PC-9 (cell line): ENCODE results near the gene C1orf35. TPM values are rescaled to one million over a fixed set of nuclear protein-coding genes. Genes with fewer than 3 reads are reported as not detected.

Source experiments
- BruUV-seq: library from RNA; stranded (reverse); fragments of 400-500 nt; replicated peaks from 2 replicates; lab custom pipeline; 2021; lab: Mats Ljungman, UMichigan
- CTCF ChIA-PET: fragments of 300-600 bp; sonication (Branson Sonifier 250); formaldehyde crosslinking; loops from one replicate; lab custom pipeline; 2022; ENCODE audit warnings: antibody characterized with exemption; lab: Charles Lee
- POLR2A ChIA-PET: fragments of 300-600 bp; sonication (Branson Sonifier 250); formaldehyde crosslinking; loops from one replicate; lab custom pipeline; 2022; ENCODE audit warnings: antibody characterized with exemption; ENCODE audit not compliant: unreplicated experiment; lab: Charles Lee
- DNase-seq, 2 experiments: peaks; one replicate each; pipeline versions ENCODE4 v3.0.0 to v3.0.0-alpha.2; 2015 to 2022; ENCODE audit warnings: mixed read lengths in 1 of 2
- H2AFZ ChIP-seq: fragments of 200-600 bp; sonication (generic); 2 replicates; pipeline ENCODE4 v1.8.1; 2017; ENCODE audit warnings: antibody characterized with exemption
- H3F3A ChIP-seq: fragments of 200-600 bp; sonication (generic); 2 replicates; pipeline ENCODE4 v1.8.1; 2017; ENCODE audit warnings: antibody characterized with exemption, mild to moderate bottlenecking, low read depth; ENCODE audit not compliant: insufficient read depth
- H3K27ac ChIP-seq: fragments of 200-600 bp; sonication (generic); 2 replicates; pipeline ENCODE4 v1.6.1; 2016; ENCODE audit warnings: mixed run types
- H3K27me3 ChIP-seq: fragments of 200-600 bp; sonication (generic); 2 replicates; pipeline ENCODE4 v1.6.1; 2016; ENCODE audit warnings: low read depth, mixed run types; ENCODE audit not compliant: insufficient read depth
- H3K36me3 ChIP-seq: fragments of 200-600 bp; sonication (generic); 2 replicates; pipeline ENCODE4 v1.6.1; 2016; ENCODE audit warnings: low read depth, mixed run types
- H3K4me1 ChIP-seq: fragments of 200-600 bp; sonication (generic); replicated peaks from 2 replicates; pipeline ENCODE4 v1.6.1; 2016; ENCODE audit warnings: mixed run types; ENCODE audit not compliant: insufficient read depth
- H3K4me2 ChIP-seq: fragments of 200-600 bp; sonication (generic); 2 replicates; pipeline ENCODE4 v1.6.1; 2017; ENCODE audit warnings: mixed run types
- H3K4me3 ChIP-seq: fragments of 200-600 bp; sonication (generic); 2 replicates; pipeline ENCODE4 v1.6.1; 2016; ENCODE audit warnings: mixed run types
- H3K79me2 ChIP-seq: fragments of 200-600 bp; sonication (generic); 2 replicates; pipeline ENCODE4 v1.6.1; 2017; ENCODE audit warnings: low read depth, mixed run types
- H3K9me2 ChIP-seq: fragments of 200-600 bp; sonication (generic); 2 replicates; pipeline ENCODE4 v1.8.1; 2017; ENCODE audit warnings: mild to moderate bottlenecking; ENCODE audit not compliant: insufficient read depth
- H3K9me3 ChIP-seq: fragments of 200-600 bp; sonication (generic); 2 replicates; pipeline ENCODE4 v1.8.1; 2016; ENCODE audit warnings: low read depth; ENCODE audit not compliant: insufficient read depth
- H4K20me1 ChIP-seq: fragments of 200-600 bp; sonication (generic); 2 replicates; pipeline ENCODE4 v1.8.1; 2017; ENCODE audit not compliant: insufficient read depth
- CTCF ChIP-seq: fragments of 200-600 bp; sonication (generic); conservative IDR thresholded peaks from 2 replicates; pipeline ENCODE4 v1.6.1; 2017; ENCODE audit warnings: mixed run types, antibody characterized with exemption, mild to moderate bottlenecking, moderate library complexity
- EZH2 ChIP-seq: fragments of 200-600 bp; sonication (generic); IDR thresholded peaks from 2 replicates; pipeline ENCODE4 v1.8.0; 2017; ENCODE audit warnings: antibody characterized with exemption, low read depth
- intact Hi-C: fragments of 100-400 bp; cut with micrococcal nuclease; formaldehyde crosslinking; loops from one replicate; pipeline ENCODE4 v1.10.0; 2022; ENCODE audit not compliant: unreplicated experiment
- total RNA-seq: library from RNA; stranded (reverse); gene quantifications from 2 replicates; pipeline ENCODE4 v1.2.3, GENCODE V29; 2021

C1orf35 gene
- total RNA-seq, 1 experiment from 2014 or later: 26.4 TPM

GRCh38 chr1:228081578-228082213 is 21.4 kb downstream of the C1orf35 start:
- H3K4me1 ChIP-seq: peaks cover 32% of the 10 kb centered on the region
- peak overlapping the region; percentile 100 for H3K4me2 ChIP-seq
- H3K36me3 ChIP-seq: peaks cover 17% of the 10 kb centered on the region
- intact Hi-C loops: loop anchor here (1.0 to 5.0 kb wide), 3 partner anchors 36 to 319 kb away; partner anchors contain the start of gene WNT3A
- DNase-seq: peak in 1 of 2 experiments; percentile 46
- H3K9me2 ChIP-seq: no peaks in the 10 kb centered on the region
- H3K79me2 ChIP-seq: peaks cover 72% of the 10 kb centered on the region
- ChIA-PET CTCF (interaction anchor here (0.5 to 0.9 kb wide), 2 partner anchors 76 to 77 kb away, joined by 3 to 7 read pairs; no protein-coding TSS in a partner anchor), POLR2A (interaction anchor here (0.5 to 0.9 kb wide), 6 partner anchors 21 to 306 kb away, joined by 3 to 5 read pairs (median 4); no protein-coding TSS in a partner anchor)
- TF ChIP-seq CTCF (no peak), EZH2 (no peak)
- no peak overlapping the region for H3K27ac ChIP-seq
- no TSS peak for BruUV-seq
- H3K27me3 ChIP-seq: no peaks in the 10 kb centered on the region
- peak overlapping the region; percentile 100 for H3K4me3 ChIP-seq
- no peaks in the 10 kb centered on the region for H3K9me3 ChIP-seq
- peaks cover 42% of the 10 kb centered on the region for H4K20me1 ChIP-seq
- peaks cover 34% of the 10 kb centered on the region; the same call in 1 of the 2 replicates for H3F3A ChIP-seq
- H2AFZ ChIP-seq: peak overlapping the region; percentile 91

GRCh38 chr1:228081144-228081543 is 22.0 kb downstream of the C1orf35 start:
- Histone ChIP-seq H3K27me3 (no peaks in the 10 kb centered on the region), H3K4me2 (peak overlapping the region; percentile 100), H3K9me3 (no peaks in the 10 kb centered on the region), H3K27ac (no peak overlapping the region), H4K20me1 (peaks cover 39% of the 10 kb centered on the region), H3K4me1 (peaks cover 27% of the 10 kb centered on the region), H3F3A (peaks cover 28% of the 10 kb centered on the region; the same call in 1 of the 2 replicates), H3K79me2 (peaks cover 66% of the 10 kb centered on the region), H3K36me3 (peaks cover 17% of the 10 kb centered on the region), H2AFZ (peak overlapping the region; percentile 91; the same call in 1 of the 2 replicates), H3K4me3 (peak overlapping the region; percentile 100), H3K9me2 (no peaks in the 10 kb centered on the region)
- POLR2A ChIA-PET: no interaction called here
- CTCF ChIA-PET: interaction anchor here (0.5 kb wide), 1 partner anchor 76 kb away, joined by 7 read pairs; no protein-coding TSS in a partner anchor
- BruUV-seq: no TSS peak
- TF ChIP-seq EZH2 (no peak), CTCF (no peak)
- no peak for DNase-seq
- intact Hi-C loops: loop anchor here (5.0 kb wide), 2 partner anchors 74 to 319 kb away; partner anchors contain the start of gene WNT3A

- peaks cover 52% of the 10 kb centered on the region for H3K79me2 ChIP-seq
These were observed 23.4 kb downstream of the C1orf35 start for GRCh38 chr1:228079601-228080263.

More at GRCh38 chr1:228079601-228080263, 23.4 kb downstream of the C1orf35 start:
- H3K27ac ChIP-seq: no peak overlapping the region
- intact Hi-C loops: loop anchor here (5.0 kb wide), 2 partner anchors 72 to 317 kb away; partner anchors contain the start of gene WNT3A
- no peaks in the 10 kb centered on the region for H3K9me2 ChIP-seq
- H2AFZ ChIP-seq: no peak overlapping the region
- H4K20me1 ChIP-seq: peaks cover 25% of the 10 kb centered on the region
- no peak overlapping the region for H3K4me3 ChIP-seq
- no peak overlapping the region for H3K4me2 ChIP-seq
- H3K36me3 ChIP-seq: peaks cover 13% of the 10 kb centered on the region
- no peaks in the 10 kb centered on the region for H3K27me3 ChIP-seq
- no peak for DNase-seq
- TF ChIP-seq CTCF (no peak), EZH2 (no peak)
- ChIA-PET POLR2A (no interaction called here), CTCF (no interaction called here)
- peaks cover 12% of the 10 kb centered on the region for H3K4me1 ChIP-seq
- H3F3A ChIP-seq: peaks cover 14% of the 10 kb centered on the region; the same call in 1 of the 2 replicates
- BruUV-seq: no TSS peak
- no peaks in the 10 kb centered on the region for H3K9me3 ChIP-seq
